ENCODE data around the gene SRA1. TPM values are rescaled to one million over a fixed set of nuclear protein-coding genes. Genes with fewer than 3 reads are reported as not detected.

SRA1 gene
- total RNA-seq, 2 experiments from 2014 or later, result 18.8 to 24.5 TPM

DNA sequence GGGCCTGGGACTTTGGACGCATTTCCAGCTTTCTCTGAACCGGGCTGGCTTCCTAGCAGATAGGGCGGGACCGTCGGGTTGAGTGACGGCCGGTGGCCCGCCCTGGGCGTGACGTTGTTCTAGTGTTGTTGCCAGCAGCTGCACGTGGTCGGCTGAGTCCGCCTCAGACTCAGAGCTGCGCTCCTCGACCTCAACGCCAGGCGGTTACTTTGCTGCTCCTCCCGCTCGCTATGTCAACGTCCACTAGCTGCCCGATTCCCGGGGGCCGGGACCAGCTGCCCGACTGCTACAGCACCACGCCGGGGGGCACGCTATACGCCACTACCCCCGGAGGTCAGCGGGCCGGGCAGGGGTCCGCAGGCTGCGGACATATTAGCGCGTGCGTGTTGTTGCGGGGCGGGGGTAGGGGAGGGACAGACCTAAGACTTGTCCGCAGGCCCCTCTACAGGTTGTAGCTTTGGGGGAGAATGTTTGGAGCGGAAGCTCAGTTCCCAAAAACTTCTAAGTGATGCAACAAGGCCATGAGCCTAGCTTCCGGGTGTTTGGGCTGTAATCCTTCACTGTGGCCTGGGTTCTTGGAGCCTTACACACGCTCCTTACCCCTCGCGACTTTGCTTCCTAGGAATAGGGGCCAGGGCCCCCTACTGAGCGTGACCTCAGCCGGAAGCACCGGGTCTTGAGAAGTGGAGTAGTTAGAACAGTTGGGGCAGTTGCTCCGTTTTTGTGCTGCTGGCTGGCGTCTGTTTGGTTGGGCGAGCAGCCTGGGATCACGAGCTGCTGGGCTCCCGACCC lies 9.6 kb downstream of the SRA1 start, which contains the start of gene EIF4EBP3:
EIF4EBP3 (plus strand) TSS at position 155 of the 792 bp plus-strand sequence; CDS start at position 231, 76 bp downstream.
- DNase-seq (ENCODE audit: low spot score), result peak; percentile 55
- Histone ChIP-seq H3K9me2 (ENCODE audit: insufficient read depth, low read length) (no peaks in the 10 kb centered on the region), H3K4me2 (ENCODE audit: low read length) (peak within 1 kb of the TSS; percentile 47; the same call in 1 of the 2 replicates), H3K4me3 (ENCODE audit: low read depth, low read length, poor library complexity, severe bottlenecking) (no peak within 1 kb of the TSS), H4K20me1 (ENCODE audit: insufficient read depth, low read length) (no peaks in the 10 kb centered on the region), H3K79me2 (ENCODE audit: insufficient read depth, low read depth, low read length) (no peaks in the 10 kb centered on the region), H3K36me3 (ENCODE audit: insufficient read depth, low read length) (peaks cover 75% of the 10 kb centered on the region), H3K4me1 (ENCODE audit: insufficient read depth, low read length, poor library complexity, severe bottlenecking) (peaks cover 14% of the 10 kb centered on the region), H3K9me3 (ENCODE audit: low read length) (no peaks in the 10 kb centered on the region), H3K27ac (ENCODE audit: low read depth, low read length, poor library complexity, severe bottlenecking) (no peak within 1 kb of the TSS), H2AFZ (ENCODE audit: low read length) (no peak within 1 kb of the TSS)
- ChIA-PET POLR2A (interaction anchor here (1.0 to 1.9 kb wide), 3 partner anchors 9 to 26 kb away, joined by 3 to 6 read pairs (median 3); no protein-coding TSS in a partner anchor), CTCF (ENCODE audit: unreplicated experiment) (no interaction called here)
- BruUV-seq (replicated peaks), result no TSS peak
- TF ChIP-seq, protein P1, sequence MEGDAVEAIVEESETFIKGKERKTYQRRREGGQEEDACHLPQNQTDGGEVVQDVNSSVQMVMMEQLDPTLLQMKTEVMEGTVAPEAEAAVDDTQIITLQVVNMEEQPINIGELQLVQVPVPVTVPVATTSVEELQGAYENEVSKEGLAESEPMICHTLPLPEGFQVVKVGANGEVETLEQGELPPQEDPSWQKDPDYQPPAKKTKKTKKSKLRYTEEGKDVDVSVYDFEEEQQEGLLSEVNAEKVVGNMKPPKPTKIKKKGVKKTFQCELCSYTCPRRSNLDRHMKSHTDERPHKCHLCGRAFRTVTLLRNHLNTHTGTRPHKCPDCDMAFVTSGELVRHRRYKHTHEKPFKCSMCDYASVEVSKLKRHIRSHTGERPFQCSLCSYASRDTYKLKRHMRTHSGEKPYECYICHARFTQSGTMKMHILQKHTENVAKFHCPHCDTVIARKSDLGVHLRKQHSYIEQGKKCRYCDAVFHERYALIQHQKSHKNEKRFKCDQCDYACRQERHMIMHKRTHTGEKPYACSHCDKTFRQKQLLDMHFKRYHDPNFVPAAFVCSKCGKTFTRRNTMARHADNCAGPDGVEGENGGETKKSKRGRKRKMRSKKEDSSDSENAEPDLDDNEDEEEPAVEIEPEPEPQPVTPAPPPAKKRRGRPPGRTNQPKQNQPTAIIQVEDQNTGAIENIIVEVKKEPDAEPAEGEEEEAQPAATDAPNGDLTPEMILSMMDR (conservative IDR thresholded peaks at IDR 0.05; ENCODE audit: low read length), result no peak
- TF ChIP-seq EZH2phosphoT487 (IDR thresholded peaks at IDR 0.05; ENCODE audit: borderline replicate concordance, low read depth, low read length), result no peak
- intact Hi-C loops (cut with micrococcal nuclease; ENCODE audit: unreplicated experiment), result no loop called here

DNA sequence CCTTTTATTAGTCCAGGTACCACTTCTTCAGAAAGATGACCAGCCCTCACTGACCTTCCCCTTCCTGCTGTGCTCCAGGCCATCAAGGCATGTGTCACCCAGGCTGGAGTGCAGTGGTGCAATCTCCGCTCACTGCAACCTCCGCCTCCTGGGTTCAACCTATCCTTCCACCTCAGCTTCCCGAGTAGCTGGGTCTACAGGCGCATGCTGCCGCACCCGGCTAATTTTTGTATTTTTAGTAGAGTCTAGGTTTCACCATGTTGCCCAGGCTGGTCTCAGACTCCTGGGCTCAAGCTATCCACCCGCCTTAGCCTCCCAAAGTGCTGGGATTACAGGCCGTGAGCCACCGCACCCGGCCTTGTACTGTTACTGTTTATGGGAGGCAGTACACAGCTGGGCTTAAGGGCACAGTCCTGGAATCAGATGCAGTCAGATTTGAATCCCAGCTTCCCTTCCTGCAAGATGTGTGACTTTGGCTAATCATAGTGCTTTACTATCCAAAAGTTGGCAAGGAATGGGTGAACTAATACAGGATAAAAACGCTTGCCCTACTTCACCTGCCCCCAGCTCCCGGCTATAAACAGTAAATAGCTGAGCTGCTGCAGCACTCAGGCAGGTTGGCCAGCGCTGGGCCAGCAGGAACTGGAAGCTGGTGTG lies 10.3 kb downstream of the SRA1 start:
- H3K79me2 ChIP-seq (ENCODE audit: insufficient read depth, low read depth, low read length), result no peaks in the 10 kb centered on the region
- DNase-seq (ENCODE audit: low spot score), result no peak
- no peaks in the 10 kb centered on the region for H4K20me1 ChIP-seq (ENCODE audit: insufficient read depth, low read length)
- no peak overlapping the region for H3K27ac ChIP-seq (ENCODE audit: low read depth, low read length, poor library complexity, severe bottlenecking)
- TF ChIP-seq, protein P1 (conservative IDR thresholded peaks at IDR 0.05; ENCODE audit: low read length), result no peak
- TF ChIP-seq EZH2phosphoT487 (IDR thresholded peaks at IDR 0.05; ENCODE audit: borderline replicate concordance, low read depth, low read length), result no peak
- H3K9me2 ChIP-seq (ENCODE audit: insufficient read depth, low read length), result no peaks in the 10 kb centered on the region
- no peak overlapping the region for H2AFZ ChIP-seq (ENCODE audit: low read length)
- H3K4me2 ChIP-seq (ENCODE audit: low read length), result peak overlapping the region; percentile 47; the same call in 1 of the 2 replicates
- ChIA-PET CTCF (ENCODE audit: unreplicated experiment) (no interaction called here), POLR2A (interaction anchor here (0.9 to 1.9 kb wide), 4 partner anchors 8 to 27 kb away, joined by 3 to 6 read pairs (median 3); partner anchors contain the start of gene SRA1)
- peaks cover 76% of the 10 kb centered on the region for H3K36me3 ChIP-seq (ENCODE audit: insufficient read depth, low read length)
- no peak overlapping the region for H3K4me3 ChIP-seq (ENCODE audit: low read depth, low read length, poor library complexity, severe bottlenecking)
- BruUV-seq (replicated peaks), result no TSS peak
- H3K4me1 ChIP-seq (ENCODE audit: insufficient read depth, low read length, poor library complexity, severe bottlenecking), result peaks cover 14% of the 10 kb centered on the region
- intact Hi-C loops (cut with micrococcal nuclease; ENCODE audit: unreplicated experiment), result no loop called here
- no peaks in the 10 kb centered on the region for H3K9me3 ChIP-seq (ENCODE audit: low read length)
